ENCODE results near the gene CACNA1D.

CACNA1D gene

DNA sequence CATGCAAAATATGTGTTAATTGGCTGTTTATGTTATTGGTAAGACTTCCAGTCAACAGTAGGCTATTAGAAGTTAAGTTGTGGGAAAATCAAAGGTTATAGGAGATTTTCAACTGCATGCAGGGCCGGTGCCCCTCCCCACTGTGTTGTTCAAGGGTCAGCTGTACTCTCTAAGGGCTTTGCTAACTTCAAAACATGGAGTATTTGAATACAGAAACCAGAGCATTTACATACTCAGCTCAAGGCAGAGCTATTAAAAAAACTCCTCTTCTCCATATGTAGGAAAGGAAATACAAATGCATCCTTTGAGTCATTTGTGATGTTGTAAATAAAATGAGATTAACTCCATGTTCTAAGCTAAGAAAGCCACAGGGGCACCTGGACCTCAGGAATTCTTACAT is 368.7 kb downstream of the CACNA1D start:
- no peak for DNase-seq
